HG03159 (cell line): ENCODE measurements around the gene SACS.

ENCODE experiments used
- ATAC-seq: cut with Tn5 transposase; IDR thresholded peaks from one replicate; pipeline ENCODE4 v1.9.1; 2021; ENCODE audit warnings: mild to moderate bottlenecking, moderate library complexity; ENCODE audit not compliant: unreplicated experiment

SACS gene, protein sequence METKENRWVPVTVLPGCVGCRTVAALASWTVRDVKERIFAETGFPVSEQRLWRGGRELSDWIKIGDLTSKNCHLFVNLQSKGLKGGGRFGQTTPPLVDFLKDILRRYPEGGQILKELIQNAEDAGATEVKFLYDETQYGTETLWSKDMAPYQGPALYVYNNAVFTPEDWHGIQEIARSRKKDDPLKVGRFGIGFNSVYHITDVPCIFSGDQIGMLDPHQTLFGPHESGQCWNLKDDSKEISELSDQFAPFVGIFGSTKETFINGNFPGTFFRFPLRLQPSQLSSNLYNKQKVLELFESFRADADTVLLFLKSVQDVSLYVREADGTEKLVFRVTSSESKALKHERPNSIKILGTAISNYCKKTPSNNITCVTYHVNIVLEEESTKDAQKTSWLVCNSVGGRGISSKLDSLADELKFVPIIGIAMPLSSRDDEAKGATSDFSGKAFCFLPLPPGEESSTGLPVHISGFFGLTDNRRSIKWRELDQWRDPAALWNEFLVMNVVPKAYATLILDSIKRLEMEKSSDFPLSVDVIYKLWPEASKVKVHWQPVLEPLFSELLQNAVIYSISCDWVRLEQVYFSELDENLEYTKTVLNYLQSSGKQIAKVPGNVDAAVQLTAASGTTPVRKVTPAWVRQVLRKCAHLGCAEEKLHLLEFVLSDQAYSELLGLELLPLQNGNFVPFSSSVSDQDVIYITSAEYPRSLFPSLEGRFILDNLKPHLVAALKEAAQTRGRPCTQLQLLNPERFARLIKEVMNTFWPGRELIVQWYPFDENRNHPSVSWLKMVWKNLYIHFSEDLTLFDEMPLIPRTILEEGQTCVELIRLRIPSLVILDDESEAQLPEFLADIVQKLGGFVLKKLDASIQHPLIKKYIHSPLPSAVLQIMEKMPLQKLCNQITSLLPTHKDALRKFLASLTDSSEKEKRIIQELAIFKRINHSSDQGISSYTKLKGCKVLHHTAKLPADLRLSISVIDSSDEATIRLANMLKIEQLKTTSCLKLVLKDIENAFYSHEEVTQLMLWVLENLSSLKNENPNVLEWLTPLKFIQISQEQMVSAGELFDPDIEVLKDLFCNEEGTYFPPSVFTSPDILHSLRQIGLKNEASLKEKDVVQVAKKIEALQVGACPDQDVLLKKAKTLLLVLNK (N-terminal part only)

DNA sequence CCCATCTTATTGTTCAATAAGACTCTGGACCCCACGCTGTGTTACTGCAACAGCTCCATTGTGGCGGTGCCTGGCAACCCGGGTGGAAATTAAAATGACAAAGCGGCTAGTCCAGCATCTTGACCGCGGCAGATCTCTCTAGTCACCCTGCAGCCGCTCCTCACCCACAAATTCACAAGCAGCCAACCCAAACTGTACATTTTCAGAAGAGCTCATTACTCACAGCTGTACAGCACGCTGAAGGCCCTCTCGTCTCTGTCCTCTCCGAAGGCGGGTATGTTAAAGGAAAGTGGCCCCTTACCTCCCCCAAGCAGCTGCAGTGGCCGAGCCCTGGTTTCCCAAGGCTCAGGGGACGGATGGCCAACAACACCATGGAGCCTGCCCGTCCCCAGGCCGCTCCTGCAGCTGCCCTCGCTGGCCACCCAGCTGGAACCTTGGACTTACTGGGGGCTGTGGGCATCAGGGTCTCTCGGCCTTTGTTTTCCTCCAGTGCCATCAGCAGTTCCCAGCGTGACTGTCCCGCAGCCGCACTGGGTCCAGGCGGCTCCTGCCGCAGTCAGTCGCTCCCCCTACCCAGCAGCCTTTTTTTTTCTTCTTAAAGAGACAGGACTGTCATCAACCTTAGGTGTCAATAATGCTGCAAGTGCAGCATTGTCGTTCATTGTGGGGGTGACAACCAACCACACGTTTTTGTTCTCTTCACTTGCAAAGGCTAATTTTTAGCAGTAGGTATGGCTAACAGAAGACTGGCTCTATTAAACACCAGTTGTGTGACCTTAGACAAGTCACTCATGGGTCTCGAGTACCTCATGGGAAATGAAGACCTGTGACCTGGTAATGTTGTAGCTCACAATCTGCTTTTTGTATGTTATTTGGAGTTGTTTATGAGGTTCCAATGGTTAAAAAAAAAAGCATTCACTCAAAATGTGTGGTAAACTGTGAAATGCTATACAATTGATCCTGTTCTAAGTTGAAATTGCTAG is at the start of gene SACS:
TSS of gene SACS (minus strand) at position 532 of the 983 bp plus-strand sequence. CDS start 22,463 bp downstream, outside the sequence.
- ATAC-seq = no peak

DNA sequence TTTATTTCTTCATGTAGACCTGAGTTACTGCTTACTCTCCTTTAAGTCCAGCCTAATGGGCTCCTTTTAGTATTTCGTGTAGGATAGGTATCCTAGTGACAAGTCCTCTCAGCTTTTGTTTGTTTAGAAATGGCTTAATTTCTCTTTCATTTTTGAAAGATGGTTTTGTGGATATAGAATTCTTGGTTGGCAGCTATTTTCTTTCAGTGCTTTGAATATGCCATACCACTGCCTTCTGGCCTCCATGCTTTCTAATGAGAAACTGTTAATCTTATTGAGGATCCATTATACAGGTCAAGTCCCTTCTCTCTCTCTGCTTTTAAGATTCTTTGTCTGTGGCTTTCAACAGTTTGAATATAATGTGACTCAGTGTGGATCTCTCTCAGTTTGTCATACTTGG is 46.8 kb upstream of the SACS start:
- ATAC-seq = no peak

DNA sequence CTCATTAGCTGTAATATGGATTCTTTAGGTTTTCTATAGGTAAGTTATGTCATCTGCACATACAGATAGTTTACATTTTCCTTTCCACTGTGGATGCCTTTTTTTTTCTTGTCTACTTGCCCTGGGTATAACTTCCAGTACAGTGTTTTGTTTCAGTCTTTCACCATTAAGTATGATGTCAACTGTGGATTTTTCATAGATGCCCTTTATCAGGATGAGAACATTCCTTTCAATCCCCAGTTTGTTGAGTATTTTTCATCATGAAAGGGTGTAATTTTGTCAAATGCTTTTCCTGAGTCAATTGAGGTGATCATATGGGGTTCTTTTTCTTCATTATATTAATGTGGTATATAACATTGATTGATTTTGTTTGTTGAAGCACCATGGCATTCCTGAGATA is 43.6 kb upstream of the SACS start:
- ATAC-seq = no peak

DNA sequence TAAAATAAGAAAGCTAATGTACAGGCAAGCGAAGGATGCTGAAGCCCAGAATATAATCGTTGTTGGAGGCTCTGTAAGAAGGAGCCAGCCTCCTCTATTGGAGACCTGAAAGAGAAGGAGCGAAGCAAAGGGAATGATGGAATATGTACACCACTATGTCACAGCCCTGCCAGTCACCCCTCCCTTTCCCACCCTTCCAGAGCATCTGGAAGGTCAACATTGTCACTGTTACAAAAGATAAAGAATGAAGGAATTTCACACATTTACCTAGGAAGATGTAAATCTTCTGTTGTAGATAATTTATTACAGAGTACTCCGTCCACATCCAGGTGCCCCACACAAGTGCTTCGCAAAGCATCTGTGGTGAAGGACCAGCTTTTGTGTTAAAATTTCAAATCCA is 39.7 kb upstream of the SACS start:
- ATAC-seq = no peak

DNA sequence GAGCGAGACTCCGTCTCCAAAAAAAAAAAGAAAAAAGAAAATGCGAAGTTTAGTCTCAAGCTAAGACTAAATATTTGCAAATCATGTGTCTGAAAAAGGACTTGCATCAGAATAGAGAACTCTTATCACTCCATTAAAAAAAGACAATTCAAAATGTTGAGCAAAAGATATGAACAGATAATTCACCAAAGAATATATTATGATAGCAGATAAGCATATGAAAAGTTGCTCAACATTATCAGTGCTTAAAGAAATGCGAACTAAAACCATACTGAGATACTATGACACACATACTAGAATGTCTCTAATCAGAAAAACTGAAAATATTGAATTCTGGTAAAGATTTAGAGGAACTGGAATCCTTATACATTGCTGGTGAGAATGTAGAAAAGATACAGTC is 38.7 kb upstream of the SACS start:
- no peak for ATAC-seq

DNA sequence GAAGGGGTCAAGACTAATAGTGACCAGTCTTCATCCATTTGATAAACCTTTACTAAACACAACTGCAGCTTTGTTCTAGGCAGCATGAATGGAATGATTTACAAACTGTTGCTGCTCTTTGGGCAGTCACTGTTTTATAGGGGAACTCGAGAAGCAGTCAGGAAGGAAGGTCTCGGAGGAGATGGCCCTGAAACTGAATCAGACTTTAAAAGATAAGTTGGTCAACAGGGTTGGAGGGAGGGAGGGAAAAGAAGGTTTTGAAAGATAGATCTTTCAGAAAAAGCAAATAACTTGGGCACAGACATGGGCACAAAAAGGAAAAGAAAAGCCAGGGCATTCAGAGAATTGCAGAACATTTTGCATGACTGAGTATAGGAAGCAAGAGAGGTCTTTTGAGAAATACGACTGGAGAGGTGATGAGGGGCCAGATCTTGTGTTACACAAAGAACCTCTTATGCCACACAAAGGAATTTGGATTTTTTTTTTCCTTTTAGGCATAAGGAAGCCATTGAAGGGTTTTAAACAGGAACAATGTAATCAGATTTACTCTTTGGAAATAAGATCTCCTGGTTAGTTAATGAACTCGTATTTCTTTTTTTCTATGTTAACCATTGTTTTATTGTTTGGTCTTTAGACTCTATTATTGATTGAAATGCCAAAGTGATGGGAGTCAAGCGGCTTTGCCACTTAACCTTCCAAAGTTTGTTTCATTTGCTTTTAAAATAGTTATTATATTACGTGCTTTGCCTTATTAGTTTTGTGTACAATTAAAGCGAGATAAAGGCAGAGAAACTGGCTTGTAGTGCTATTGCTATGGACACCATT is 37.5 kb upstream of the SACS start:
- no peak for ATAC-seq

DNA sequence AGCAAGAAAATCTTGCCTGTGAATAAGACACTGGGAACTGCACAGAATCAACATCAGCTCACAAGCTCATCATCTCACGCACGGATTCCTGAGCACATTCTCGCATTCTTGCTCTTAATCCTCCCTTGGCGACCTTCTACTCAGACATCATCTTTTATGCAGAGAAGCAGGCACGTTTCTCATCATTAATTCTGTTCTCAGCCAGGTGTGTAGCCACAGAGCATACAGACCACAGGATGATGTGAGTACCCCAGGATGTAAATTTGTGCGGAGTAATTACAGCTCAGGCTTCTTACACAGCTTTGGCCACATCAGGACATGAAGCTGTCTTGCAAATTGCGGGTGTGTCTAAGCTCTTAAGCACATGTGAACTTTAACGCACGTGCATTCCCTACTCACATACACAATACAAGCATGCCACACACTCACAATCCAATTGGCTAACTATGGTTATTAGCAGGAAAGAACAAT is 36.5 kb upstream of the SACS start:
- no peak for ATAC-seq

DNA sequence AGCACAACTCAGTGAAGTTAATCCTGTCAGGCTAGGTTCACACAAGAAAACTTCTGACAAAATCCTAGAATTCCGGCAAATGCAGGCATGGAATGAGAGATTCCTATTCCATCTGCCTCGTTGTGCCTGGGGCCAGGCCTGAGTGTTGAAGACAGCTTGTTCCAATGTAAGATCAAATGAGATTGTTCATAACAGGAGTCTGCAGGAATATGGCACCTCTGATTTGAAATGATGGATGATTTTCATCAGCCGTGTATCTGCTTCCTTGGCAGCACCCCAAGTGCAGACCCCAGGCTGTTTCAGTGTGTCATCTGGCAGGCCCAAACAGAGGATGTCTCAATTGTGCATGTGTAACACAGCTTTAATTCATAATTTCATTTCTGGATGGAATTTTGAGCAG is 35.3 kb upstream of the SACS start:
- no peak for ATAC-seq

DNA sequence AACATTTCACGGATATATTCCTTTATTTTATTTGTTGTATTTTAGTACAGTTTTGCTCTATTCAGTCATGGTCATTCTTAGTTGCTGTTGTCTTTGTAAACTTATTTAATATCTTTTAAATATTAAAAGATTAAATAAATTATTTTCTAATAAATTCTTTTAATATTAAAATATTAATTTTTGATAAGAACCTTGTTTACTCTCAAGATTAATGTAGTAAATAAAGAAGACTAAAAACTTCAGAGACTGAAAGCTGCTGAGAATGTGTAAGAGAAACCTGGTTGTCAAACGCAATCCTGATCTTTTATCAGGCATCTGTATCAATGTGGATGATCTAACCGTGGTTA is 34.4 kb upstream of the SACS start:
- no peak for ATAC-seq

DNA sequence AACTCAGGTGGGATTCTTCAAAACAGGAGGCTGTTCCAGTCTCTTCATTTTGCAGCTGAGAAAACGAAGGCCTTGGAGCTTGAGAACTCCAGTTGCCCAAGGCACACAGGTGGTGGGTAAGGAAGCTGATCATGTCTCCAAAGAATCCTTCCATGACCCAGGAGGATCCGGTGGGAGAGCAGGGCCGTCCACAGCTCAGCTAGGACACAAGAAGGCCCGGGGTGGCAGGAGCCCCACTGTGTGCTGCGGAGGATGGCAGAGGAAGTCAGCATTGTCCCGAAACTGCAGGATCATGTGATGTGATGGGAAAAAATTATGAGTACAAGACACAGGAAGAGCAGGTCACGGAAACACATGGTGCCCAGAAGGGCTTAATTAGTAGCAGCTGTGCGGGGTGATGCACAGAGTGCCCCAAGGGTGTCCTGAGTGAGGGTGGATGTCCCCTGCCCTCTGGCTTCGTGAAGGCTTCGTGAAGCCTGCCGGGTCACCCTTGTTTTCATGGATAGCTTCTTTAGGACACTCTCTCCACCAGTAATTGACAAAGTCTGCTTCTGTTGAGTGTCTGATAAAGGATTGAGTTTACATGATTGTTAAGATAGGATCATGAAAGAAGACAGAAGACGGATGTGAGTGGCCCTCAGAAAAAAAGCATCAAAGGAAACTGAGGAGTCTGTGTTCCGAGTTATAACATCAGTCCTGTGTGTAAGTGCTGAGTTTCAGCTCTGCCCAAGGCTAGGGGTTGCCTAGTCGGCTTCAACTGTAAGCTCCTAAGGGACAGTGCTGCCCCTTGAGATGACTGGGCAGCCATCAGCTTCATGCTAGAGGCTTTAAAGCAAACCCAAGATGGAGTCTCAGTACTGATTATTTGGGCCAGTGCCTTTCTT is 33.8 kb upstream of the SACS start:
- ATAC-seq = no peak

DNA sequence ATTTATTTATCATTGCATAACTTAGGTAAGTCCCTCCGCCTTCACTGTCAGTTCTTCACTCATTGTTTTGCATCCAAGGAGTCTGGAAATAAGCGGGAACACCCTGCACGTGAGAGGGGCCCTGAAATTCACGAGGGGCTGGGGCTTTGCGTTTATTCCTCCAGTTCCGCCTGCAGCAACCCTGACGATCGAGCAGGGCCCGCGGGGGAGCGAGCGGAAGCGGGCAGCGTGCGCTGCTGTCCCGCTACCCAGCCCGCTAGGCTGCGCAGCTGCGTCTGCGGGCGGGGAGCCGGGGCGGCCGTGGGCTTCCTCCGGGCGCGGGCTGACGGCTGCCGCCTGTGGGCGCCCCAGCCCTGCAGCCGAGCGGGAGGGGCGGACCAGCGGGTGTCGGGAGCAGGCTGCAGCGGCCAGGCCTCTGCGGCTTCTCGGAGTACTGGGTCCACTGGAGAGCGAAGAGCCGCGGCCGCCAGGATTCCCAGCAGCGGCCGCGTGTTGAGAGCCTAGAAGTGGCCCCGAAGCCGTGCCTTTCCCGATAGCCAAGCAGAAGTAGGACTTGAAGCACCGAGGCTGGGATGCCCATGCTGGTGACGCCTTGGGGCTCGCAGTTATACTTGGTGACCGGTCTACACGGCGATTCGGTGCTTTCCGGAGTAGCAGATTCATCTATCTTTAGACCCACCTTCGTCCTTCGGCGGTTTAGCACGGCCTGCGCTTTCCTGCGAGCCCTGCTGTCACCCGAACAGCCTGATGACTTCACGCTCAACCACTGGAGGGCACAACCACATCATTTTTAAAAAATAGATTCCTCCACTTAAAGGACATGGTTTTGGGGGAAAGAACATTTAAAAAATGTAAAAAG is 32.9 kb upstream of the SACS start:
- peak; percentile 89 for ATAC-seq

DNA sequence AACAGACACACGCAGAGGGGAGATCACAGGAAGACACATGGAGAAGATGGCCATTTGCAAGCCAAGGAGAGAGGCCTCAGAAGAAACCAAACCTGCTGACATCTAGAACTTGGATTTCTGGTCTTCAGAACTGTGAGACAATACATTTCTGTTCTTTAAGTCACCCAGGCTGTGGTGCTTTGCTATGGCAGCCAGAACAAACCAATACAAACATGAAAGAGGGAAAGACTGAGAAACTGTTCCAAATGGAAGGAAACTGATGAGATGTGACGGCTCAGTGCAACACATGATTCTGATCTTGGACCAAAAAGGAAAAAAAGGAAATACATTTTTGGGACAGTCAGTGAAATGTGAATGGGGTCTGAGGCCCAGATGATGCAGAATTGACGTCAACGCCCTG is 30.2 kb upstream of the SACS start:
- ATAC-seq = no peak

DNA sequence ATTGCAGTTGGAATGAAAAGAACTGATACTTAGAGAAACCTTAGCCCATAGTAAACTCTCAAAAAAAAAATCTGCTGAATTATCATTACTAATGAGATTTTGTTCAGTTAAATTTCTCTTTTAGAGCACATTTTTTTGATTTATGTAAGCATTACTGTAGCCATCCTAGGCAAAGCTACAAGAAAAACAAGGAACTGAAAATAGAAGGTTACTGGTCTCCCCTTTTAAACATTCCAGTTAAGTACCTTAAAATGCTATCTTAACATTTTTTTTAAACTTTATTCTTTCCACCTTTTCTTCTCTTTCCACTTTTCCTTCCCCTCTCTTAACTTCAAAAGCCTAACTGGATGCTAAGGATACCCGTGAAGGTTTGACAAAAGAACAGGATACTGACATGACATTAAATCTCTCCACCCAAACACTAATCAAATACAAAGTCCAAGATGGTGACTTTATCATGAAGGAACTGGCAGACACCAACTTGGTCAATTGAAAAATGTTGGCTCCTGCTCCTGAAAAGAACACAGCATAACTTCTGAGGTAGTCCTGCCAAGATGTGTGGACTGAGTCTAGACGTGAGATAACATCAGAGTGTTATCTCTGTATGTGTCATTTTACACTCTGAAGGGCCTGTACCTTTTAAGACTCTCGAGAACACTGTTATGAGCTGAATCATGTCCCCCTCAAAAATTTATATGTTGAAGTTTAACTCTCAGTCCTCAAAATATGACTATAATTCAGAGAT is 29.5 kb upstream of the SACS start:
- ATAC-seq = no peak

DNA sequence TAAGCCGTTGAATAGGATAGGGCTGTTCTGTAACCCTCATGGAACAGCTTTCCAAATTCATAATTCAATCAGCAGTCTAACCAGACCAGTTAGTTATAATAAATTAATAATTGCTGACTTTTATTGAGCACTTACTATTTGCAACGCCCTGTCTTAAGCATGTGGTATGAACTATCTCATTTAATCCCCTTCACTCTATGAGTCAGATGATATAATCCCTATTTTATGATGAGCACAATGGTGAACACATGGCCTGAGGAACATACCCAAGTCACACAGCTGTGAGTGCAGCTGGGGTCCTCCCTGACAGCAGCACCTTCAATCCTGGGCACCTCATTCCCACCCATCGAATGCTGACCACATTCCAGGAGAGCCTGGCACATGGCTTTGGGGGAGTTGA is 28.0 kb upstream of the SACS start:
- no peak for ATAC-seq

DNA sequence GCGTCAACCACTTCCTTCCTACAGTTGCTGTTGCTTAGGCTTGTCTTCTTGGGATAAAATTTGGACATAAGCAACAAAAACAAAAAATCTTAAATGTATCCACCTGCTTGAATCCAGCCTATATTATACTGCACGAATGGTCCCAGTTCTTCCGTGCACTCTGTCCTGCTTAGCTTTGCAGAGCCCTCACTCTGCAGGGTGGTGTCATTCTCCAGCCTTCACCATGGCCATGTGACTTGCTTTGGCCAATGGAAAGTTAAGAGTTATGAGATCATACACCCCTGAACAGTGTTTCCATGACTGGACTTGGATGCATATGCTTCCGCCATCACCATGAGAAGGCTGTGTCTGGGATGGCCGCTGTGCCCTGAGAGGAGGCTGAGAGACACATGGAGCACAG is 27.4 kb upstream of the SACS start:
- ATAC-seq = no peak

DNA sequence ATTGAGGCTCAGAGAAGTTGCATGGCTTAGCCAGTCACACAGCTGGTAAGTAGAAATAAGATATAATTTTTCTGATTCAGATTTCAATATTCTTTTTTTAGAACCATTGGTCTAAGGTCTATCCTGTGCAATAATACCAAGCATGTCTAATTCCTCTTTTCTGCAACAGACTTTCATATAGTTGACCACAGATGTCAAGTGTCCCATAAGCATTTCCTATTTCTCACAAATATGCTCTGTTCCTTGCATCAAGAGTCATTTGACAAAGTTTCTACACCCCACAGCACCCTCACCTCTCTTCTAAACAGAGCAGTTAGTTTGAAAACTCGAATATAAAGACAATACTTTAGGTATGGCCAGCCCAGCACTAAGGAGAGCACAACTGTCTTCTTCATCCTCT is 26.8 kb upstream of the SACS start:
- ATAC-seq = peak; percentile 85

DNA sequence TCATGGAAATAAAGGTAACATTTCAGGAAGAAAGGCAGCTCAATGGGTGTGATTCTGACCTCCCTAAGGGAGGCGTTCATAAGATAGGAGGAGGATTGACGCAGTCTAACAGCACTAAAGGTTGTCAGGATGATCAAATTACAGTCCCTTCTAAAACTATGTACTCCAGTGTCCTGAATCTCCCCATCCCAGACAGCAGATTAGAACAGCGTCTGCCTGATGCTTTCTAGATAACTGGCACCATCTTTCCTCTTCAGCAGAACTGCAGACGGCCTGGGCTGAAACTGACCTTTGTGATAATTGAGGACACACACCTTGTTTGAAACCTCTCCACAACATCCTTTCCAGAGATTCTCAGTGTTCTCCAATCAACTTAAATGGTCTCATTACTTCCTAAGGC is 25.5 kb upstream of the SACS start:
- no peak for ATAC-seq
